GM18508 (cell line): ENCODE data around the gene SRP54.
"Not testable (repeated sequence)": the region's sequence is repeated elsewhere in the genome, so short reads cannot be mapped to it uniquely, and the experiment has no call there.

Source experiments
- ATAC-seq: cut with Tn5 transposase; IDR thresholded peaks from one replicate; pipeline ENCODE4 v1.9.1; 2021; ENCODE audit warnings: moderate number of reproducible peaks; ENCODE audit not compliant: insufficient read depth, unreplicated experiment

The SRP54 gene

GRCh38 chr14:35044939-35045797 lies 62.4 kb downstream of the SRP54 start:
- no peak for ATAC-seq

DNA sequence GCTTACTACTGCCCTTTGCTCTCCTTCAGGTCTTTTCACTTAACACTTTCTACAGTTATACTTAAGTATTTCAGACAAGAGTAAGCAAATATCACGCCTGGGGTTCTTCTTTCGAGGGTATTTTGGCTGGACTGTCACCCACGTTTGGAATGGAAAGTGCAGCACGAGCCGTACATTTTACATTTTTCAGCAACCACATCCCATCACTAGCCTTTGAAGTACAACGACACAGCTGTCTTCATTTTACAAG lies 62.9 kb downstream of the SRP54 start:
- ATAC-seq, result no peak

DNA sequence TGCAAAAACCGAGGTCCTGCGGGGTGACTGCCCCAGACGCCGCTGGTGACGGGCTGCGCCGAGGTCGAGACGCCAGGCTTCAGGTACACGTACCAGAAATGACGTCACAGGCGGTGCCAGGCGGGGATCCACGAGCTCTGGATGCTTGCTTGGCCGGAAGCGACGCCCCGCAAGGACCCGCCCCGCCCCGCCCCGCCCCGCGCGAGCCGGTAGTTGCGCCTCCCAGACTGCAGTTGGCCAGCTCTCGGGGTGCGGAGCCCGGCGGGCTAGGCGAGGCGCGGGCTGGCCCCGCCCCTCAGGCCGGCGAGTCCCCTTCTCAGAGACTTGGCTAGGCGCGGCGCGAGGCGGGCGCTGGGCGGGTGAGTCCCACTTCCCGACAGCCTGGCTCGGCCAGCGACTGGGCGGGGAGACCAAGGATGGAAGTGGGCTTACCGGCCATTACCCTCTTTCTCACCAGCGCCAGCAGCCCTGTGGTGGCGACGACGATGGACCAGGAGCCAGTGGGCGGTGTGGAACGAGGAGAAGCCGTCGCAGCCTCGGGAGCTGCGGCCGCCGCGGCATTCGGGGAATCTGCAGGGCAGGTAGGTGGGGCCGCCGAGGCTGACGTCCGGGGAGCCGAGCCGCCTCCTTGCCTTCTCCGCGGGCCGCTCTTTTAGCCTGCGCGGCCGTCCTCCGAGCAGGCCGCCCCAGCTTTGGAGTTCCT lies 63.4 kb downstream of the SRP54 start, which contains the start of gene FAM177A1:
Gene FAM177A1 (plus strand): TSS at position 225 of the 703 bp plus-strand sequence. CDS start 192 bp downstream, at position 417.
- peak; percentile 74 for ATAC-seq

DNA sequence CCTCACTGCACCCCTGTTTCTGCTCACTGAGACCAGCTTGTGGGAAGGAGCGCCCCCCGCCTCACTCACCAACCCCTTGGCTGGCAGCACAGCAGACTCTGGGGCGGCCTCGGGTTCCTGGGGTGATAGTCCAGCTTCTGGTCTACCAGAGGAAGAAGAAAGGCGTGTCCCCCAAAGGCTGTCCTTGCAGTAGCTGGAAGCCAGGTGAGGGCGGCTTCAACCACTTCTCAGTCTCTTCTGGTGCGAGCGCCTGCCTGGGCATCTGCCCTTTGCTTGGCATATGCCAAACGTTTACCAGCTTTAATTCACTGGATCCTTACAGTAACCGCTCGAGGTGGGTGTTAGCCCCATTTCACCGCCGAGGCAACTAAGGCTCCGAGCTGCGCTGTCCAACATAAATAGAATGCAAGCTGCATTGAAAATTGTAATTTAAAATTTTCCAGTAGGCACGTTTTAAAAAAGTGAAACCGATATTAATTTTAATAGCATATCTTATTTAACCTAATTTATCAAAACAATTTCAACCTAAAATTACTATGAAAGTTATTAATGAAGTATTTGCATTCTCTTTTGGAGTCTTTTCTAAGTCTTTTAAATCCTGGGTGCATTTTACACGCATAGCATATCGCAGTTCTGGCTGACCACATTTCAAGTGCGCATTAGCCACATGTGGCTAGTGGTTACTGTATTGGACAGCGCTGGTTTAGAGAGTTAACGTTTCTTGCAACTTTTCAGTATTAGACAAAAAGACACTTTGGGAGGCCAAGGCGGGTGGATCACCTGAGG lies 64.2 kb downstream of the SRP54 start:
- peak; percentile 17 for ATAC-seq

- no peak for ATAC-seq
These were observed 65.3 kb downstream of the SRP54 start for GRCh38 chr14:35047976-35048513.

- no peak for ATAC-seq
These were observed 67.9 kb downstream of the SRP54 start for GRCh38 chr14:35050652-35051051.

DNA sequence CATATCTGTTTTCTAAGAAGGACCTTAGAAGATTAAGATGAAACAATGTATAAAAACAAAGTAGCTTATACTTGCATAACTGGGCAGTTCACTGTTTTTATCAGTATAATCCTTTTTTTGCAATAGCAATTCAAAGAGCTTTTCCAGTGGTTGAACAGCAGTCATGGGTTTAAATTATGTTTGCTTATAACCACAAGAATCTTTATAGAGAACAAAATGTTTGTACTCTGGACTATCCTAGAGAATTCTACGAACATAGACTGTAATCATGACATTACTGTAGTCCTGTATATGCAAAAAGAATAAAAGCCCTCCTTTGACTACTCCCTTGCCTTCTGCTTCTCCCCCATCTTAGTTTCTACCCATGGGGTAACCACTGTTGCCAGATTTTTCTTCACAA lies 69.0 kb downstream of the SRP54 start:
- ATAC-seq, result no peak

GRCh38 chr14:35052637-35053036 lies 69.8 kb downstream of the SRP54 start:
- ATAC-seq, result no peak

- not testable (repeated sequence) for ATAC-seq
These were observed 78.5 kb downstream of the SRP54 start for GRCh38 chr14:35061113-35061791.

DNA sequence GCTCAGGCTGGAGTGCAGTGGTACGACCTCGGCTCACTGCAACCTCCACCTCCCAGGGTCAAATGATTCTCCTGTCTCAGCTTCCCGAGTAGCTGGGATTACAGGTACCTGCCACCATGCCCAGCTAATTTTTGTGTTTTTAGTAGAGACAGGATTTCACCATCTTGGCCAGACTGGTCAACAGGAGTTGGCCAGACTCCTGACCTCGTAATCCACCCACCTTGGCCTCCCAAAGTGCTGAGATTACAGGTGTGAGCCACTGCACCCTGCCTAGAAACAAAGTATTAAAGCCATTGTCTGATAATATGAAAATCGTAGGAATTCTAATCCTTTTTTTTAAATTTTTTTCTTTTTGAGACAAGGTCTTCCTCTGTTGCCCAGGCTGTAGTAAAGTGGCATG lies 82.9 kb downstream of the SRP54 start:
- ATAC-seq, result not testable (repeated sequence)

DNA sequence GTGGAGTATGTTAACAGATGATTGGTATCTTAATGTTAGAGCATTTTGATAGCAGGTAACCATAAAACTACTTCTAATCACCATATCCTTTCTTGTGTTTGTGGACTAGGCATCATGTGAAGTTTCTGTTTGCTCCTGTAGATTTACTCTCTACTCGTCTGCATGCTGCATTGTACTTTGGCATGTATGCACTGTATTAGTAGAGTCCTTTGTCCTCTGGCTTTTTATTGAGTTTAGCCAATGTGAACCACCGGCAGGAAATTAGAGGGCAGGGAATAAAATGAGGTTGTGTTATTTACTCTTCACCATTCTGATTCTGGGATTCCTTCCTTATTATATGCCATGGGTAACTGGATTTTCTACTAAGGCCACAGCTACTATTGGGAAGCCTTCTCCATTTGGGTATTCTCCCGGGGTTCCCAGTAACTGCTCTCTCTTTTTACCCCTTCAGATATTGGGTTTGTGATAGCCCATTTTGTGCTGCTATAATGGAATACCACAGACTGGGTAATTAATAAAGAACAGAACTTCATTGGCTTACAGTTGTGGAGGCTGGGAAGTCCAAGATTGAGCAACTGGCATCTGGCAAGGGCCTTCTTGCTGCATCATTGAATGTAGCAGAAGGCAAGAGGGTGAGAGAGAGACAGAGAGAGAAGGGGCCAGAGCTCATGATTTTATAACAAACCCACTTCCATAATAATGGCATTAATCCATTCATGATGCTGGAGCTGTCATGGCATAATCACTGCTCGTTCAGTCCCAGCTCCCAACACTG lies 85.6 kb downstream of the SRP54 start:
- no peak for ATAC-seq

GRCh38 chr14:35072226-35072625 lies 89.4 kb downstream of the SRP54 start:
- no peak for ATAC-seq

DNA sequence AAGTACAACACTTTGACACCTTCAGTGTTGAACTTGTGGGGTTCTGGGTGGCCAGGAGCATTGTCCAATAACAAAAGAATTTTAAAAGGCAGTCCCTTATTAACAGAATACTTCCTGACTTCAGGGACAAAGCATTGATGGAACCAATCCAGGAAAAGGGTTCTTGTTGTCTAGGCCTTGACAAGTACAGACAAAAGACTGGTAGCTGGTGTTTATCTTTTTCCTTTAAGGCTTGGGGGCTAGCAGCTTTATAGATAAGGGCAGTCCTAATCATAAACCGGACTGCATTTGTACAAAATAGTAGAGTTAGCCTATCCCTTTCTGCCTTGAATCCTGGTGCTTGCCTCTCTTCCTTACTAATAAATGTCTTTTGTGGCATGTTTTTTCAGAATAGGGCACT lies 90.7 kb downstream of the SRP54 start:
- ATAC-seq, result no peak

GRCh38 chr14:35078082-35078481 lies 95.3 kb downstream of the SRP54 start:
- ATAC-seq, result no peak
